ENCODE data around the gene TMEM187.
A peak's percentile ranks its signal among the peaks of the same experiment; 100 is the strongest.

TMEM187 gene

GRCh38 chrX:153944800-153945150 is 27.8 kb upstream of the TMEM187 start:
- Histone ChIP-seq H3K4me1 (ENCODE audit: control insufficient read depth, low read depth, low read length) (no peaks in the 10 kb centered on the region), H4K5ac (ENCODE audit: low read length) (no peak overlapping the region), H4K8ac (ENCODE audit: low read depth, low read length) (no peak overlapping the region), H3K27me3 (ENCODE audit: insufficient read depth, low read length, poor library complexity) (no peaks in the 10 kb centered on the region), H3K9ac (ENCODE audit: low read length) (no peak overlapping the region), H3K79me2 (ENCODE audit: control insufficient read depth, insufficient read depth, low read length) (no peaks in the 10 kb centered on the region), H3K79me1 (ENCODE audit: low read length) (no peaks in the 10 kb centered on the region), H2BK15ac (replicated peaks; ENCODE audit: low read depth) (no peak overlapping the region), H3K23ac (ENCODE audit: low read length) (no peak overlapping the region), H3K27ac (ENCODE audit: low read depth, low read length) (no peak overlapping the region), H2AK5ac (ENCODE audit: low read length) (no peak overlapping the region), H2BK120ac (ENCODE audit: low read depth, low read length) (no peak overlapping the region), H3K56ac (ENCODE audit: low read length) (no peak overlapping the region), H3K4me2 (ENCODE audit: low read length) (no peak overlapping the region), H3K18ac (ENCODE audit: low read length) (no peak overlapping the region), H3K4me3 (ENCODE audit: low read length) (no peak overlapping the region), H3K36me3 (ENCODE audit: control insufficient read depth, insufficient read depth, low read length) (no peaks in the 10 kb centered on the region), H3K4ac (ENCODE audit: low read depth, low read length) (no peak overlapping the region), H2BK5ac (ENCODE audit: low read length) (no peak overlapping the region)
- WGBS (ENCODE audit: extremely low coverage, insufficient coverage, low lambda C conversion rate), result no CpG with 5 or more reads among the region's 6 CpGs
- DNase-seq, result no peak

- Histone ChIP-seq H3K36me3 (ENCODE audit: control insufficient read depth, insufficient read depth, low read length) (no peaks in the 10 kb centered on the region), H4K5ac (ENCODE audit: low read length) (no peak overlapping the region), H2AK5ac (ENCODE audit: low read length) (no peak overlapping the region), H3K23ac (ENCODE audit: low read length) (no peak overlapping the region), H3K27ac (ENCODE audit: low read depth, low read length) (no peak overlapping the region), H3K27me3 (ENCODE audit: insufficient read depth, low read length, poor library complexity) (no peaks in the 10 kb centered on the region), H3K18ac (ENCODE audit: low read length) (no peak overlapping the region), H3K4me2 (ENCODE audit: low read length) (no peak overlapping the region), H2BK120ac (ENCODE audit: low read depth, low read length) (no peak overlapping the region), H3K79me1 (ENCODE audit: low read length) (no peaks in the 10 kb centered on the region), H3K4ac (ENCODE audit: low read depth, low read length) (no peak overlapping the region), H3K4me1 (ENCODE audit: control insufficient read depth, low read depth, low read length) (no peaks in the 10 kb centered on the region), H2BK15ac (replicated peaks; ENCODE audit: low read depth) (no peak overlapping the region), H4K8ac (ENCODE audit: low read depth, low read length) (no peak overlapping the region), H2BK5ac (ENCODE audit: low read length) (no peak overlapping the region), H3K9ac (ENCODE audit: low read length) (no peak overlapping the region), H3K4me3 (ENCODE audit: low read length) (no peak overlapping the region), H3K79me2 (ENCODE audit: control insufficient read depth, insufficient read depth, low read length) (no peaks in the 10 kb centered on the region), H3K56ac (ENCODE audit: low read length) (no peak overlapping the region)
- no CpG with 5 or more reads among the region's 24 CpGs for WGBS (ENCODE audit: extremely low coverage, insufficient coverage, low lambda C conversion rate)
- no peak for DNase-seq
Measured at GRCh38 chrX:153945956-153946943, 26.3 kb upstream of the TMEM187 start.

- no peaks in the 10 kb centered on the region for H3K79me2 ChIP-seq (ENCODE audit: control insufficient read depth, insufficient read depth, low read length)
- H3K9ac ChIP-seq (ENCODE audit: low read length), result peak overlapping the region; percentile 6
- WGBS (ENCODE audit: extremely low coverage, insufficient coverage, low lambda C conversion rate), result no CpG with 5 or more reads among the region's 19 CpGs
- H2BK120ac ChIP-seq (ENCODE audit: low read depth, low read length), result no peak overlapping the region
- no peak overlapping the region for H3K4me3 ChIP-seq (ENCODE audit: low read length)
- H3K36me3 ChIP-seq (ENCODE audit: control insufficient read depth, insufficient read depth, low read length), result peaks cover 2% of the 10 kb centered on the region
- H3K18ac ChIP-seq (ENCODE audit: low read length), result no peak overlapping the region
- no peak overlapping the region for H4K5ac ChIP-seq (ENCODE audit: low read length)
- no peak overlapping the region for H3K4ac ChIP-seq (ENCODE audit: low read depth, low read length)
- H4K8ac ChIP-seq (ENCODE audit: low read depth, low read length), result no peak overlapping the region
- H3K56ac ChIP-seq (ENCODE audit: low read length), result peak overlapping the region; percentile 70
- H2AK5ac ChIP-seq (ENCODE audit: low read length), result no peak overlapping the region
- no peak overlapping the region for H2BK15ac ChIP-seq (replicated peaks; ENCODE audit: low read depth)
- H3K79me1 ChIP-seq (ENCODE audit: low read length), result no peaks in the 10 kb centered on the region
- H2BK5ac ChIP-seq (ENCODE audit: low read length), result no peak overlapping the region
- H3K4me1 ChIP-seq (ENCODE audit: control insufficient read depth, low read depth, low read length), result no peaks in the 10 kb centered on the region
- no peak overlapping the region for H3K23ac ChIP-seq (ENCODE audit: low read length)
- peak overlapping the region; percentile 52 for H3K27ac ChIP-seq (ENCODE audit: low read depth, low read length)
- no peaks in the 10 kb centered on the region for H3K27me3 ChIP-seq (ENCODE audit: insufficient read depth, low read length, poor library complexity)
- no peak overlapping the region for H3K4me2 ChIP-seq (ENCODE audit: low read length)
- peak; percentile 84 for DNase-seq
Measured at GRCh38 chrX:153947009-153947769, 25.4 kb upstream of the TMEM187 start.

- peak overlapping the region; percentile 52 for H3K27ac ChIP-seq (ENCODE audit: low read depth, low read length)
- H4K5ac ChIP-seq (ENCODE audit: low read length), result no peak overlapping the region
- H3K4me2 ChIP-seq (ENCODE audit: low read length), result no peak overlapping the region
- H2AK5ac ChIP-seq (ENCODE audit: low read length), result no peak overlapping the region
- DNase-seq, result no peak
- H4K8ac ChIP-seq (ENCODE audit: low read depth, low read length), result no peak overlapping the region
- peaks cover 7% of the 10 kb centered on the region for H3K36me3 ChIP-seq (ENCODE audit: control insufficient read depth, insufficient read depth, low read length)
- no peak overlapping the region for H3K4ac ChIP-seq (ENCODE audit: low read depth, low read length)
- H3K23ac ChIP-seq (ENCODE audit: low read length), result no peak overlapping the region
- no CpG with 5 or more reads among the region's 10 CpGs for WGBS (ENCODE audit: extremely low coverage, insufficient coverage, low lambda C conversion rate)
- H3K79me2 ChIP-seq (ENCODE audit: control insufficient read depth, insufficient read depth, low read length), result no peaks in the 10 kb centered on the region
- no peaks in the 10 kb centered on the region for H3K27me3 ChIP-seq (ENCODE audit: insufficient read depth, low read length, poor library complexity)
- H2BK120ac ChIP-seq (ENCODE audit: low read depth, low read length), result no peak overlapping the region
- H3K4me1 ChIP-seq (ENCODE audit: control insufficient read depth, low read depth, low read length), result no peaks in the 10 kb centered on the region
- H3K4me3 ChIP-seq (ENCODE audit: low read length), result no peak overlapping the region
- no peak overlapping the region for H3K18ac ChIP-seq (ENCODE audit: low read length)
- no peak overlapping the region for H2BK5ac ChIP-seq (ENCODE audit: low read length)
- no peak overlapping the region for H2BK15ac ChIP-seq (replicated peaks; ENCODE audit: low read depth)
- peak overlapping the region; percentile 70 for H3K56ac ChIP-seq (ENCODE audit: low read length)
- H3K9ac ChIP-seq (ENCODE audit: low read length), result peak overlapping the region; percentile 39
- H3K79me1 ChIP-seq (ENCODE audit: low read length), result no peaks in the 10 kb centered on the region
Measured at GRCh38 chrX:153948002-153948466, 24.5 kb upstream of the TMEM187 start.

- WGBS (ENCODE audit: extremely low coverage, insufficient coverage, low lambda C conversion rate), result no CpG with 5 or more reads among the region's 30 CpGs
- peak overlapping the region; percentile 84 for H3K27ac ChIP-seq (ENCODE audit: low read depth, low read length)
- no peaks in the 10 kb centered on the region for H3K27me3 ChIP-seq (ENCODE audit: insufficient read depth, low read length, poor library complexity)
- no peak overlapping the region for H4K5ac ChIP-seq (ENCODE audit: low read length)
- no peaks in the 10 kb centered on the region for H3K4me1 ChIP-seq (ENCODE audit: control insufficient read depth, low read depth, low read length)
- peaks cover 7% of the 10 kb centered on the region for H3K36me3 ChIP-seq (ENCODE audit: control insufficient read depth, insufficient read depth, low read length)
- H3K79me2 ChIP-seq (ENCODE audit: control insufficient read depth, insufficient read depth, low read length), result no peaks in the 10 kb centered on the region
- H2BK15ac ChIP-seq (replicated peaks; ENCODE audit: low read depth), result no peak overlapping the region
- no peak overlapping the region for H3K18ac ChIP-seq (ENCODE audit: low read length)
- no peak overlapping the region for H3K23ac ChIP-seq (ENCODE audit: low read length)
- H2BK5ac ChIP-seq (ENCODE audit: low read length), result no peak overlapping the region
- H4K8ac ChIP-seq (ENCODE audit: low read depth, low read length), result no peak overlapping the region
- no peak overlapping the region for H3K4ac ChIP-seq (ENCODE audit: low read depth, low read length)
- no peak overlapping the region for H3K4me2 ChIP-seq (ENCODE audit: low read length)
- no peak overlapping the region for H3K9ac ChIP-seq (ENCODE audit: low read length)
- no peak overlapping the region for H2AK5ac ChIP-seq (ENCODE audit: low read length)
- H3K56ac ChIP-seq (ENCODE audit: low read length), result peak overlapping the region; percentile 56
- no peak for DNase-seq
- no peak overlapping the region for H2BK120ac ChIP-seq (ENCODE audit: low read depth, low read length)
- no peak overlapping the region for H3K4me3 ChIP-seq (ENCODE audit: low read length)
- no peaks in the 10 kb centered on the region for H3K79me1 ChIP-seq (ENCODE audit: low read length)
Measured at GRCh38 chrX:153948847-153949805, 23.4 kb upstream of the TMEM187 start.

Data from mesendoderm (in vitro differentiated cells).